ENCODE results near the gene APOD. TPM values are rescaled to one million over a fixed set of nuclear protein-coding genes. Genes with fewer than 3 reads are reported as not detected.

APOD gene
- total and polyA plus RNA-seq, 2 of the 4 experiments (the other 2 are of a cell fraction) = 0.36 TPM; not detected in 1

DNA sequence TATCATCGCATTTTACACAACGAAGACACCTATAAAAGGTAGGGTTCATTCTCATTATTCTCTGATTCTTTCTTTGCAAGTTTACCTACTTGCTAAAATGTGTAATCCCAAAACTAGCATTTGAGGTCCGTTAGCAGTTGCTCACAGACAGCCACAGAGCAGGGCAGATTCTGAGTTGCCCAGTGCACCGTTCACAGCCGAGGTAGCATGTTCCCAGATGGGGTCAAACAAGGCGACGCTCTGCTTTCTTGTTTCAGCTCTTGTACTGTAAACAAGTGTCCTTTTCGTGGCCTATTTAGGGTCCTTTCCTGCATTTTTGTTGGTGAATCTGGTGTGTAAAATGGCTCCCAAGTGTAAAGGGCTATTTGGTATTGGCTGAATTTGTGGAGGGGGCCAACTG is 43.7 kb downstream of the APOD start (continued):
- TF ChIP-seq CHD1 (IDR thresholded peaks at IDR 0.05; ENCODE audit: low read depth, low read length) = no peak
- TF ChIP-seq FOS (IDR thresholded peaks at IDR 0.05; ENCODE audit: low read depth, low read length) = no peak

DNA sequence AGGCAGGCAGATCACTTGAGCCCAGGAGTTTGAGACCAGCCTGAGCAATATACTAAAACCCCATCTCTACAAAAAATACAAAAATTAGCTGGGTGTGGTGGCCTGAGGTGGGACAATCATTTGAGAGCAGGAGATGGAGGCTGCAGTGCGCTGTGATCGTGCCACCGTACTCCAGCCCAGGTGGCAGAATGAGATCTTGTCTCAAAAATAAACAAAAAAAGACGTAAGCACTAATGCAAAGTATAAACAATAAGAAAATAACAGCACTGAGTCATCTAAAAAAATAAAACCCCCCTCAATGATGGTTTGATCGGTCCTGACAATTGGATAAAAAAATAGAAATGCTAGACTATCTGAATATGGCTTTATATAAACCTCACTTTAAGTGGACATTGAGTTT is 44.3 kb downstream of the APOD start:
- H3K14ac ChIP-seq (replicated peaks; ENCODE audit: low read depth, low read length) = no peak overlapping the region
- dilution Hi-C loops (cut with HindIII; ENCODE audit: low sequenced_read_pairs, unreplicated experiment) = no loop called here
- TF ChIP-seq POLR2A (IDR thresholded peaks at IDR 0.05; ENCODE audit: low read depth, low read length) = no peak
- no peak for TF ChIP-seq NFE2L2 (IDR thresholded peaks at IDR 0.05; ENCODE audit: low read depth, low read length)
- TF ChIP-seq CEBPB (IDR thresholded peaks at IDR 0.05; ENCODE audit: low read depth, low read length) = no peak
- no peak for TF ChIP-seq FOS (IDR thresholded peaks at IDR 0.05; ENCODE audit: low read depth, low read length)
- TF ChIP-seq CHD1 (IDR thresholded peaks at IDR 0.05; ENCODE audit: low read depth, low read length) = no peak
- no peak for TF ChIP-seq BHLHE40 (IDR thresholded peaks at IDR 0.05; ENCODE audit: low read depth, low read length)
- no peak for TF ChIP-seq SMC3 (IDR thresholded peaks at IDR 0.05; ENCODE audit: low read depth, low read length)
- TF ChIP-seq, protein P1, sequence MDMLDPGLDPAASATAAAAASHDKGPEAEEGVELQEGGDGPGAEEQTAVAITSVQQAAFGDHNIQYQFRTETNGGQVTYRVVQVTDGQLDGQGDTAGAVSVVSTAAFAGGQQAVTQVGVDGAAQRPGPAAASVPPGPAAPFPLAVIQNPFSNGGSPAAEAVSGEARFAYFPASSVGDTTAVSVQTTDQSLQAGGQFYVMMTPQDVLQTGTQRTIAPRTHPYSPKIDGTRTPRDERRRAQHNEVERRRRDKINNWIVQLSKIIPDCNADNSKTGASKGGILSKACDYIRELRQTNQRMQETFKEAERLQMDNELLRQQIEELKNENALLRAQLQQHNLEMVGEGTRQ (IDR thresholded peaks at IDR 0.05; ENCODE audit: low read depth, low read length) = no peak
- TF ChIP-seq RAD21 (IDR thresholded peaks at IDR 0.05; ENCODE audit: low read length) = no peak
- no peak for TF ChIP-seq RCOR1 (IDR thresholded peaks at IDR 0.05; ENCODE audit: insufficient replicate concordance, low read length)
- TF ChIP-seq, protein P2, sequence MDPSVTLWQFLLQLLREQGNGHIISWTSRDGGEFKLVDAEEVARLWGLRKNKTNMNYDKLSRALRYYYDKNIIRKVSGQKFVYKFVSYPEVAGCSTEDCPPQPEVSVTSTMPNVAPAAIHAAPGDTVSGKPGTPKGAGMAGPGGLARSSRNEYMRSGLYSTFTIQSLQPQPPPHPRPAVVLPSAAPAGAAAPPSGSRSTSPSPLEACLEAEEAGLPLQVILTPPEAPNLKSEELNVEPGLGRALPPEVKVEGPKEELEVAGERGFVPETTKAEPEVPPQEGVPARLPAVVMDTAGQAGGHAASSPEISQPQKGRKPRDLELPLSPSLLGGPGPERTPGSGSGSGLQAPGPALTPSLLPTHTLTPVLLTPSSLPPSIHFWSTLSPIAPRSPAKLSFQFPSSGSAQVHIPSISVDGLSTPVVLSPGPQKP (IDR thresholded peaks at IDR 0.05; ENCODE audit: borderline replicate concordance, low read depth, low read length) = no peak
- TF ChIP-seq MXI1 (IDR thresholded peaks at IDR 0.05; ENCODE audit: borderline replicate concordance, low read depth, low read length) = no peak
- no peak for TF ChIP-seq MAFK (IDR thresholded peaks at IDR 0.05; ENCODE audit: low read depth, low read length)
- no peak for TF ChIP-seq MAZ (IDR thresholded peaks at IDR 0.05; ENCODE audit: borderline replicate concordance, low read depth, low read length)
- no peak for TF ChIP-seq RFX5 (IDR thresholded peaks at IDR 0.05; ENCODE audit: low read depth, low read length)

More for the DNA sequence above, 44.3 kb downstream of the APOD start:
- no peak overlapping the region for H3K27ac ChIP-seq (ENCODE audit: insufficient read depth, low read length)
- H2BK5ac ChIP-seq (ENCODE audit: low read depth, low read length, poor library complexity, severe bottlenecking) = no peak overlapping the region
- no peak overlapping the region for H3K18ac ChIP-seq (ENCODE audit: low read depth, low read length)
- no peak overlapping the region for H4K5ac ChIP-seq (ENCODE audit: low read depth, low read length)
- H4K20me1 ChIP-seq (ENCODE audit: insufficient read depth, low read length) = peaks cover 47% of the 10 kb centered on the region
- in situ Hi-C loops (cut with MboI; ENCODE audit: low sequenced_read_pairs) (no loop called here), intact Hi-C loops (cut with micrococcal nuclease) (no loop called here)
- ATAC-seq (ENCODE audit: low read depth) = no peak
- no peak overlapping the region for H2BK15ac ChIP-seq (ENCODE audit: low read depth, low read length)
- H3K4me2 ChIP-seq (ENCODE audit: low read depth, low read length) = no peak overlapping the region; the same call in 1 of the 2 replicates
- H2BK120ac ChIP-seq (ENCODE audit: low read depth, low read length) = no peak overlapping the region
- ChIA-PET POLR2A (ENCODE audit: unreplicated experiment) (no interaction called here), CTCF (no interaction called here)
- no peak overlapping the region for H2AFZ ChIP-seq (replicated peaks; ENCODE audit: low read length, poor library complexity)
- H3K9ac ChIP-seq (ENCODE audit: low read depth, low read length) = no peak overlapping the region
- DNase-seq = no peak
- peaks cover 2% of the 10 kb centered on the region; the same call in 1 of the 2 replicates for H3K4me1 ChIP-seq (ENCODE audit: control insufficient read depth, insufficient read depth, low read length)
- no peak overlapping the region for H3K4ac ChIP-seq (ENCODE audit: low read depth, low read length)
- peaks cover 10% of the 10 kb centered on the region for H3K9me1 ChIP-seq (ENCODE audit: insufficient read depth, low read length)
- 0 out of 2 replicates have a peak, but pooled peaks cover 1% of the 10 kb centered on the region for H3K36me3 ChIP-seq (ENCODE audit: control insufficient read depth, insufficient read depth, low read length)
- no TSS peak for BruUV-seq (replicated peaks)
- no peak overlapping the region for H2AK9ac ChIP-seq (replicated peaks; ENCODE audit: low read depth, low read length, poor library complexity)
- H3K9me3 ChIP-seq (ENCODE audit: control insufficient read depth, insufficient read depth, low read length) = no peaks in the 10 kb centered on the region
- H2AK5ac ChIP-seq (ENCODE audit: low read depth, low read length) = no peak overlapping the region
- H3K79me1 ChIP-seq (ENCODE audit: low read depth in 1 of 2, low read length in 2 of 2) = peaks cover 25 to 61% of the 10 kb centered on the region in 2 experiments
- no peak overlapping the region for H3K23ac ChIP-seq (ENCODE audit: low read depth, low read length)
- no peak overlapping the region for H3K4me3 ChIP-seq (ENCODE audit: insufficient read depth, low read depth, low read length)
- no peak overlapping the region for H3K56ac ChIP-seq (ENCODE audit: extremely low read depth, insufficient read depth, low read length)
- WGBS, 2 experiments (ENCODE audit: extremely low coverage in 2 of 2, insufficient read length in 1 of 2) = no CpG with 5 or more reads among the region's 5 CpGs
- no peak overlapping the region for H4K91ac ChIP-seq (ENCODE audit: insufficient read depth, low read depth, low read length)
- no peak overlapping the region for H2BK20ac ChIP-seq (ENCODE audit: low read depth, low read length)
- peaks cover 2% of the 10 kb centered on the region; the same call in 1 of the 2 replicates for H3K27me3 ChIP-seq (ENCODE audit: control insufficient read depth, insufficient read depth, low read length)
- H4K8ac ChIP-seq (ENCODE audit: low read depth in 2 of 2, low read length in 2 of 2) = no peak overlapping the region

Data from IMR-90 (cell line).